HG03521 (cell line): Measurements from ENCODE around the gene CCBE1.
"Not testable (repeated sequence)": the region's sequence is repeated elsewhere in the genome, so short reads cannot be mapped to it uniquely, and the experiment has no call there.

Experiments used
- ATAC-seq: cut with Tn5 transposase; IDR thresholded peaks from one replicate; pipeline ENCODE4 v1.9.1; 2021; ENCODE audit warnings: mild to moderate bottlenecking, moderate library complexity; ENCODE audit not compliant: unreplicated experiment

CCBE1 gene

GRCh38 chr18:59685501-59685900 lies 11.7 kb downstream of the CCBE1 start:
- ATAC-seq = no peak

GRCh38 chr18:59684777-59685176 lies 12.4 kb downstream of the CCBE1 start:
- no peak for ATAC-seq

GRCh38 chr18:59681521-59682004 lies 15.7 kb downstream of the CCBE1 start:
- ATAC-seq = no peak

GRCh38 chr18:59681051-59681450 lies 16.2 kb downstream of the CCBE1 start:
- no peak for ATAC-seq

- ATAC-seq = no peak
Measured at GRCh38 chr18:59675346-59675745, 21.9 kb downstream of the CCBE1 start.

- no peak for ATAC-seq
Measured at GRCh38 chr18:59674903-59675270, 22.3 kb downstream of the CCBE1 start.

- ATAC-seq = no peak
Measured at GRCh38 chr18:59674186-59674902, 22.9 kb downstream of the CCBE1 start.

- no peak for ATAC-seq
Measured at GRCh38 chr18:59672235-59672711, 24.9 kb downstream of the CCBE1 start.

- ATAC-seq = no peak
Measured at GRCh38 chr18:59671551-59671950, 25.7 kb downstream of the CCBE1 start.

GRCh38 chr18:59669872-59670657 lies 27.2 kb downstream of the CCBE1 start:
- no peak for ATAC-seq

GRCh38 chr18:59667488-59667887 lies 29.7 kb downstream of the CCBE1 start:
- ATAC-seq = no peak

GRCh38 chr18:59666007-59666402 lies 31.2 kb downstream of the CCBE1 start:
- ATAC-seq = not testable (repeated sequence)

GRCh38 chr18:59665057-59666006 lies 31.9 kb downstream of the CCBE1 start:
- ATAC-seq = no peak

GRCh38 chr18:59664329-59664728 lies 32.9 kb downstream of the CCBE1 start:
- no peak for ATAC-seq

GRCh38 chr18:59663096-59663495 lies 34.1 kb downstream of the CCBE1 start:
- ATAC-seq = no peak

- ATAC-seq = no peak
Measured at GRCh38 chr18:59661891-59662701, 35.1 kb downstream of the CCBE1 start.

GRCh38 chr18:59660786-59661743 lies 36.2 kb downstream of the CCBE1 start:
- ATAC-seq = no peak

GRCh38 chr18:59660366-59660765 lies 36.9 kb downstream of the CCBE1 start:
- no peak for ATAC-seq
